HCT116 (cell line): ENCODE data around the gene RIPPLY2.

Experiments used
- CTCF ChIP-seq, 3 experiments: fragments of 200-600 bp in 1 of 3; sonication (generic) in 1 of 3; IDR thresholded peaks in 2 of 3; conservative IDR thresholded peaks in 1 of 3; 2 replicates each; pipeline ENCODE4 v1.5.1; 2012 to 2017; ENCODE audit warnings: low read depth in 2 of 3, low read length in 2 of 3, antibody characterized with exemption in 1 of 3, borderline replicate concordance in 1 of 3, control low read depth in 1 of 3, mild to moderate bottlenecking in 1 of 3, mixed read lengths in 1 of 3, mixed run types in 1 of 3, moderate library complexity in 1 of 3; ENCODE audit not compliant: insufficient read depth in 1 of 3
- EGR1 ChIP-seq: IDR thresholded peaks from 2 replicates; pipeline ENCODE4 v1.6.1; 2012; ENCODE audit warnings: low read depth
- EZH2 ChIP-seq: fragments of 200-600 bp; sonication (generic); IDR thresholded peaks from 2 replicates; pipeline ENCODE4 v1.6.1; 2017; ENCODE audit warnings: antibody characterized with exemption, mixed run types
- REST ChIP-seq: IDR thresholded peaks from 2 replicates; pipeline ENCODE4 v1.6.1; 2012; ENCODE audit warnings: low read depth
- YY1 ChIP-seq: IDR thresholded peaks from 2 replicates; pipeline ENCODE4 v1.6.1; 2011; ENCODE audit warnings: low read length, low read depth, moderate library complexity, mild to moderate bottlenecking; ENCODE audit not compliant: insufficient replicate concordance; ENCODE audit errors: extremely low read depth
- ZBTB33 ChIP-seq: IDR thresholded peaks from 2 replicates; pipeline ENCODE4 v1.6.1; 2011; ENCODE audit warnings: mild to moderate bottlenecking, low read length, moderate library complexity; ENCODE audit not compliant: insufficient replicate concordance; ENCODE audit errors: extremely low read depth

GRCh38 chr6:83854766-83855165, 1.6 kb downstream of the RIPPLY2 start:
- TF ChIP-seq CTCF (IDR thresholded peaks at IDR 0.05 in 2 of 3, conservative IDR thresholded peaks at IDR 0.05 in 1 of 3; ENCODE audit: borderline replicate concordance in 1 of 3, insufficient read depth in 1 of 3, low read depth in 2 of 3, low read length in 2 of 3) (no peak), YY1 (no peak), ZBTB33 (no peak), EZH2 (no peak), EGR1 (no peak), REST (no peak)
